NCI-H774 (cell line): Measurements from ENCODE around the gene VANGL1.
A peak's percentile ranks its signal among the peaks of the same experiment; 100 is the strongest.
"Not testable (repeated sequence)": the region's sequence is repeated elsewhere in the genome, so short reads cannot be mapped to it uniquely, and the experiment has no call there.

Experiments used
- DNase-seq: peaks from one replicate; lab custom pipeline; 2025; lab: John Stamatoyannopoulos, UW

Gene VANGL1

DNA sequence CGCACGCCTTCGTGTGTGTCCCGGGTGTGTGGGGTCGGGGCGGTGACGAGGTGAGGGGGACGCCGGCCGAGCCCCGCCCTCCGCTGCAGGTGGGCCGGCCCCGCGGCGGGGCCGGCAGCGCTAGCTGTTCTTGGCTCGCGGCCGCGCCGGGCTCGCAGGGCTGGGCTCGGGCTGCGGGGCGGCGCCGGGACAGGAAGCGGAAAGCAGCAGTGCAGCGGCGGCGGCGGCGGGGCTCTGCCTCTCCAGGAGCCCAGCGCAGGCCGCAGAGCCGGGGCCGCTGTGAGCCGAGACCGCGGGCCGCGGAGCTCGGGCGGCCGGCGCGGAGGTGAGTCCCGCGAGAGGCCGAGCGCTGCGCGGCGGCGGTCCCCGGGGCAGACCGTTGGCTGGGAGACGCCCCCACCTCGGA is at the start of gene VANGL1:
VANGL1 (plus strand) TSS at position 209 of the 406 bp plus-strand sequence. CDS start 9,444 bp downstream, outside the sequence.
- DNase-seq: peak; percentile 56

DNA sequence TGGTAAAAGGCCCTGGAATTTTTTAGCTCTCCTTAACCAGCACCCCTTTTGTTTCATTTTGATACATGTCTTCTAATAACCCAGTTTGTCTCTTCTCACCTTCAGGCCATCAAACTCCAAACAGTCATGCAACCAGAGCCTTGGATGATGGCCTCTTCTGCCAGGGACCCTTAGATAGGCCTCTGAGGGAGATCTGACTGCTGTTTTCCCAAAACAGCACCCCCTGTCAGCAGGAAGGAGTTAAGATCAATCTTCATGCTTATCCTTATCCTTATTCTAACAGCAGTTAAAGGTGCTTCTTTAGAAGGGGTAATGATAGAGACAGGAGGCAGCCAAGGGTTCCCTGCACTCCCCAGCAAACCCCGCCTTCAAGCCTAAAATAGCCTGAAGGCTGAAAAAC is 49.5 kb upstream of the VANGL1 start:
- no peak for DNase-seq

DNA sequence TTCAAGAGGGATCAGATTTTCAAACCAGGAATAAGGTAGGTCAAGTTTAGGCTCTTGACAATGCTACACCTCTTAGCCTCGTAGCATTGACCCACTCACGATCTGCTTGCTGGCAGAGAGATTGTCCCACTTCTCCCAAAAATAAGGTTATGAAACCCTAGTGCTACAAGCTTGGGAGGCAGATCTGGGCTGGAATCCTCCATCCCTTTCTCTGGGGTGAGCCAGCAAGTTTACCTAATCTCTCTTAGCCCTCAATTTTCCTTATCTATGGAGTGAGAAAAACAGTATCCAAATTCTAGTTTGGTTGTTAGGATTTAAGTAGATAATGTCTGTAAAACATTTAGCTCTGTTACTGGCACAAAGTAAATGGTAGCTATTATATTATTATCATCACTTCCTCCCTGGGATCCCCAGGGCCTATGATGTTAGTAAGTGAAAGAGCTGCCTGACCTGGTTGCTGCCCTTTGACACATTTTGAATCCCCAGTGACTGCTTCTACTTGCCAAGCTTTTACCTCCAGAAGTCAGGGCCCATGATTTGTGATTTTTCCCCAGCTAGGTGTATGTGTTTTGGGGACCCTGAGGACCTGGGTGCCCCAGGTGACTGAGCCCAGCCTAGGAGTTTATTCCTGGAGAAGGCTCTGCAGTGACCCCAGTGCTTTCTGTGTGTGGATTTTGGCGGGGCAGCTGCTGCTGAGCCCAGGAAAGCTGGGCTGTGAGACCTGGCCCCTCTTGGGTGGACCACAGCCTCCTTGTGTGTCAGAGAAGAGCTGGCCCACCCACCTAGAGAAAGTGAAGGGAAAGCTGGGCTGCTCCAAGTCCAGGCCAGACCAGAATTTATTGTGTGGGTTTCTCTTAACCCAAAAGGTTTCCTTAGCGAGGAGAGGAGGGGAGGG is 48.2 kb upstream of the VANGL1 start:
- DNase-seq: no peak

DNA sequence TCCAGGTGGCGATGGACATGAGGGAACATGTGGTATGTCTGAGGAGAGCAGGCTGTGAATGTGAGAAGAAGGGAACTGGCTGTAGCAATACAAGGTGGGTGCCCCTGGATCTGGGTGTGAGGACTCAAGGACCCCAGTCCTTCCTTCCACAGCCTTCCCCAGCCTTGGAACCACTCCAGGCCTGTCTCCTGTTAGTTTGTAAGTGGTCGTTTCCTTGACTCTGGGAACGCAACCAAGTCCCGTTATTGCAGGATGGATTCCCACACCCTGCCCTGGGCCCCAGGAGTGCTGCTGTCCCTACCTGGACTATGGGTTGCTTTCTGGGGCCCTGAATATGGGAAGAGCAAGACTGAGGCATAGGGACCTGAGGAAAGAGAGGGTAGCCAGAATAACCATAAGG is 47.2 kb upstream of the VANGL1 start:
- no peak for DNase-seq

DNA sequence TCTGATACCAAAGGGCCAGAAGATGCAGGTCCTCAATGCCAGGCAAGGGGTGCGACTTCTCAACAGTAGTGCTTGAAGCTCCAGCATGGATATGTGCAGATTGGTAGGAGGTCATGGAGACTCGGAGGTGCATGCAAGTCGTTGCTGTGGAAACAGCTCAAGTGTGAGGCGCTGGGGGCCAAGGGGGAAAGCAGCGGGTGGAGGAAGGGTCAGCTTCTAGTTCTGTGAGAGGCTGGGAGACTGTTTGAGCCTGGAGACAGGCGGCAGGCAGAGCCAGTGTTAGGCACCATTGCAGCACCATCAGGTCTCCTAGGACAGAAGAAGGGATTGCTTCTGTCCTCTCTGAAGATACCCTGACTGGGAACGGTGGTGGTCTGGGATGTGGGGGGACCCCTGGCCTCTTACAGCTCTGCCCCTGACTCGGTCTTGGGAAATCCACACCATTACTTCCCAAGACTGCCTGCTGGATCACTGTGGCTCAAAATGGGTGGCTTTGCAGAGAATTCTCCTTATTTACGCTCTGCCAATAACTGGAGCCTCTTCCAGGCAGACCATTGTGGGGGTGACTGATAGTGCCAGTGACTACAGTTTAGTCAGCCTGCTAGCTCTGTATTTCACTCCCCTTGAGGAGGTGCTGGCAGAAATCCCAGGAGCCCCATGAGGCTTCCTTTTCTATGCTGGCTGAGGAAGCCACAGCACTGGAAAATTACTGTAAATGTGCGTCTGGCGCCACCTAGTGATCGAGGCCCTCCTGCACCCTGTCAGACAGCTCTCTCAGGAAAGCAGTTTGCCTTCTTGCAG is 46.3 kb upstream of the VANGL1 start:
- peak; percentile 71 for DNase-seq

DNA sequence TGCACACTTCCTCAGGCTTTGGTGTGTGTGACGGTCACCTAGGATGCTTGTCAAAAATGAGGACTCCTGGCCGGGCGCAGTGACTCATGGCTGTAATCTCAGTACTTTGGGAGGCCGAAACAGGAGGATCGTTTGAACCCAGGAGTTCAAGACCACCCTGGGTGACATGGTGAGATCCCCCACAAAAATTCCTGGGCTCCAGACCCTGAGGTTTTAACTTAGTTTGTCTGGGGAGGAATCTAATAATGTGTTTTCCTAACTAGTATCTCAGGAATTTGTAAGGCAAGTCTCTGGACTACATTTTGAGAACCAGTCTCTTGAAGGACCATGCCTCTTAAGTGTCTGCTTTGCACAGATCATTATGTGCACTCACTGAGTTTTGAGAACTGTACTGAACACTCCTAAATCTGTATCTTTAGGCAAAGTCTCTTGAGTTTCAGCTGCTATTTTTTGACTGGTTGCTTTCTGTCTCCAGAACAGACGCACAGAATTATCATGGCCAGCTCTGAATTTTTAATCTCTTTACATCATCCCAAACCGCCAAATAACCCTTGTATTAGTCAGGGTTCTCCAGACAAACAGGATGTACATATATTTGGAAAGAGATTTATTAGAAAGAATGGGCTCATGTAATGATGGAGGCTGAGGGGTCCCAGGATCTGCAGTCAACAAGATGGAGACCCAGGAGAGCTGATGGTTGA is 45.5 kb upstream of the VANGL1 start:
- DNase-seq: no peak

DNA sequence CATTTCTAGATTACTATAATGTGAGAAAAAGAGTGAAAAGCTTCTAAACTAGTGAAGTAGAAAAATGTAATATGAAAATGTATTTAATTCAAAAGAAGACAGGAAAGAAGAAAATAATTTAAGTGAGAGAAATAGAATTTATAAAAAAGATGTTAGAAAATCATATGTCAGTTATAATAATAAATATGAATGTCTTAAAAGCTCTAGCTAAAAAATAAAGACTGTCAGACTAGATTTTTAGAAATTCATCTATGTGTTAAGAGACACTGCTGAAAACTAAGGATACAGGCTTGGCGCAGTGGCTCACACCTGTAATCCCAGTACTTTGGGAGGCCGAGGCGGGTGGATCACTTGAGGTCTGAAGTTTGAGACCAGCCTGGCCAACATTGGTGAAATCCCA is 37.3 kb upstream of the VANGL1 start:
- no peak for DNase-seq

DNA sequence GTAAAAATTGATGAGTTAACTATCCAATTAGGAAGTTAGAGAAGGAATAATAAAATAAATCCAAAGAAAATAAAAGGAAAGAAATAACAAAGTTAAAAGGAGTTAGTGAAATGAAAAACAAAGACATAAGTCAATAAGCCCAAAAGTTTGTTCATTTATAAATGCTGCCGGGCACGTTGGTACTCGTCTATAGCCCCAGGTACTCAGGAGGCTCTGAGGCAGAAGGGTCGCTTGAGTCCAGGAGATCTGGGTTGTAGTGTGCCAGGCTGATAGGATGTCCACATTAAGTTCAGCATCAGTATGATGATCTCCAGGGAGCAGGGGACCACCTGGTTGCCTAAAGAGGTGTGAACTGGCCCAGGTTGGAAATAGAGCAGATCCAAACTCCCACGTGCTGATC is 35.5 kb upstream of the VANGL1 start:
- DNase-seq: no peak

DNA sequence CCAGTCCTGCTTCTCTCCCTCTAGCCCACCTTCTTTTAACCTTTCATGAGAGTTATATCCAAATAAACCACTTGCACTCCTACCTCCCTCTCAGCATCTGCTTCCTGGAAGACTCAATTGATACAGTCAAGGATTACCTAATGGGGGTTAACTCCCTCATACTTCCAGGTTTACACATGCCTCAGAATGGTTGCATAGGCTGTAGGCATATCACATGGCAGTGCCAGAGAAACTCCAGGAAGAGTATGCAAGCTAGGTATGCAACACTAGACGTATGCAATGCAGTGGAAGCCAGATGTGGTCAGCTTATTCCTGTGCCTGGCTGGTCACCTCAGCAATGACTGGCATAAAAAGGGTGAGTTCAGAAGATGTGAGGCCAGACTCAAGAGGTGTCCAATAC is 32.7 kb upstream of the VANGL1 start:
- no peak for DNase-seq

DNA sequence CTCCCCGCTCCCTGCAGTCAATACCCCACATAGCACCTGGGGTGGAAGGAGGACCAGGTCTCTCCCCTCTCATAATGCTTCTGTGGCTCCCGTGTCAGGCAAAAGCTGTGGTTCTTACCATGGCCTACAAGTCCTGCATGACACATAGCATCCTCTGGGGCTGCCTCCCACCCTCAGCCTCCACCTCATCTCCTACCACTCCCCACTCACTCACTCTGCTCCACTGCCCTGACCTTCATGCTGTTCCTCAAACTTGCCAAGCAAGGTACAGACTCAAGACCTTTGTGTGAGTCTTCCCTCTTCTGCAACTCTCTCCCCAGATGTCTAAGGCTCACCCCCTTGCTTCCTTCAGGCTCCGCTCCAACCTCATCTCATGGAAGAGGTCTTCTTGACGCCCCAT is 28.0 kb upstream of the VANGL1 start:
- no peak for DNase-seq

DNA sequence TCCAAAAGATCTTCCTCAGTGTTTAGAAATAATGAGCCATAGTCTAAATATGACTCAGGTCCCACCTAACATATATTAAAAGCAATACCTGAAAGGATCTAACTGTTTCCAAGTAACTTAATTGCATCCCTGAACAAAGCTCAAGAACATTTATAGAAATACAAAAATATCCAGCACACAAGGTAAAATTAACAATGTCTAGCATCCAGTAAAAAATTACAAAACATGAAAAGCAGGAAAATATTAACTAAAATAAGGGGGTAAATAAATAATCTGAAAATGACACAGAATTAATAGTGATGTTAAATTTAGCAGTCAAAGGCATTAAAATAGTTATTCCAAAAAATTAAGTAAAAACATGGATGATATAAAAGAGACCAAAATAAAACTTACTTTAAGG is 21.3 kb upstream of the VANGL1 start:
- no peak for DNase-seq

DNA sequence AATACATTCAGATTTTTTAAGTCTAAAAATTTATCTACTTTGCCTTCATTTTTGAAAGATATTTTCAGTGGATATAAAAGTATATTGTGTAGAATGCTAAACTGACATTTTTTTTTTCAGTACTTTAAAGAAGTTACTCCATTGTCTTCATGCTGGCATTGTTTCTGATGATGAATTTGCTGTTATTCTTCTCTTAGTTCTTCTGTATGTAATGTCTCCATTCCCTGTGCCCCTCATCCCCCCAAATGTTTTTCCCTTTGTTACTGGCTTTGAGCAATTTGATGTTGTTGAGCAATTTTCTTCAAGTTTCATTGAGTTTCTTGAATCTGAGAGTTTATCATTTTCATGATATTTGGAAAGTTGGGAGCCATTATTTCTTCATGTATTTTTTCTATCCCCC is 20.8 kb upstream of the VANGL1 start:
- no peak for DNase-seq

DNA sequence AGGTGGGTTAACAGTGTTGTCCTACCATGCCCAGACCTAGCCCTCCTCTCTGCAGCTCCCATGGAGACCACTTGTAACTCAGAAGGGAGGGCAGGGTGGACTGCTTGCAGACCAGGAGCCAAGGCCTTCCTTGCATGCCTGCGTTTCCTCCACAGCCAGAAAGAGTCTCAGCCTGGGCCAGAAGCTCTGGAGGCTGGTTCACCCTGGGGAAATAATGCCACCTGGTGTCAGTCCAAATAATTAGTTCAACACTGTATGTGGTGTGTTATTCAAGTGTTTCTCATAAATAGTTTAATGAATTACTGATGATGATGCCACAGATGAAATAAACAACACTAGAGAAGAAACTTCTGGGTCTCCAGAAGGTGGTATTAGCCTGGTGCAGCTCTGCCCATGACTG is 16.9 kb upstream of the VANGL1 start:
- no peak for DNase-seq

DNA sequence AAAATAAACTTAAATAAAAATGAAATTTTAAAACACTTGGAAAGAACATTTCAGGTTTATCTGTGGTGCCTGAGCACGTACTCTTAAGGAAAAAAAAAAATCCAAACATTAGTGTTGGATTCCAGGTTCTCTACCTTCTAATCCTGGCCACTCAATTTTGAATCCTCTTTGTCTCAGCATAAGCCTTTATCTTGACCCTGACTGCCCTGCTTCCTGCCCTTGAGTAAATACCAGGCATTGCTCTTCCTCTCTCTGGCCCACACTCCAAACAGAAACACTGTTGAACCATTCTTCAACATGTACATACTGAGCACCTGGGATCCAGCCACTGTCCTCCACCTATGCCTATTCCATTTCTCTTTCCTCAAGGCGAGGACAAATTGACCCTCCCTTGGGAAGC is 11.4 kb upstream of the VANGL1 start:
- no peak for DNase-seq

DNA sequence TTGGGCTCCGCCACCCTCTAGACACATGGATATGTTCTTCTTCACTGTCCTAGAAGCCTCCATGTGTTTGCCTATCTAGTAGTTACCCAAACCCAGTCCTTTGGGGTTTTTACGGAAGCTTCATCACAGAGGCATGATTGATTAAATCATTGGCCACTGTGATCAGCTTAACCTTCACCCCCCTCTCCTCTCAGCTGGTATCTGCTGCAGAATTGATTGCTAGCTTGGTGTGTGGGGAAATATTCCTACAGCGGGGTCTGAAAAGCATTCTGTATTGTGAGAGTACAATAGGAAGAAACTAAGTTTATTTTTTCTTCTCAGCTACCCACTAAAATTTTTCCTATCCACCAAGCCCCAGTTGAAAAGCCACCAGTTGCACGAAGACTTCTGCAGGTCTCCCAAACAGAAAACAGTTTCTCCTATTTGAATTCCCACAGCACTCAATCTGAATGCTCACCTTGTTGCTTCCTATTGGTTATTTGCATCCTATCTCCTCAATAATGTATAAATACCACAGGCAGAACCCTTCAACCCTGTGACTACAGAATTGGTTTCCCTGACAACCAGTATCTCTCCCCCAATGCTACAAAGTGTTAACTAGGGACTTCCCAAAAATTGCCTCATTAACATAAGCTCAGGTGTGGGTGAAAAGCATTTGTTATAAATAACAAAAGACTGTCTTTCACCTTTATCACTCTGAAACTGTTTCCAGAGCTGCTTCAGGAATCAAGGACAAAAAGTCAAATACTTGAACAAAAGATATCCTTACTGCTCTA is 9.3 kb upstream of the VANGL1 start:
- DNase-seq: no peak

DNA sequence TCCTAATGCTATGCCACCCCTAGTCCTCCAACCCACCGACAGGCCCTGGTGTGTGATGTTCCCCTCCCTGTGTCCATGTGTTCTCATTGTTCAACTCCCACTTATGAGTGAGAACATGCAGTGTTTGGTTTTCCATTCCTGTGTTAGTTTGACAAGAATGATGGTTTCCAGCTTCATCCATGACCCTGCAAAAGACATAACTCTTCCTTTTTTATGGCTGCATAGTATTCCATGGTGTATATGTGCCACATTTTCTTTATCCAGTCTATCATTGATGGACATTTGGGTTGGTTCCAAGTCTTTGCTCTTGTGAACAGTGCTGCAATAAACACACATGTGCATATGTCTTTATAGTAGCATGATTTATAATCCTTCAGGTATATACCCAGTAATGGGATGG is 8.2 kb upstream of the VANGL1 start:
- DNase-seq: not testable (repeated sequence)

DNA sequence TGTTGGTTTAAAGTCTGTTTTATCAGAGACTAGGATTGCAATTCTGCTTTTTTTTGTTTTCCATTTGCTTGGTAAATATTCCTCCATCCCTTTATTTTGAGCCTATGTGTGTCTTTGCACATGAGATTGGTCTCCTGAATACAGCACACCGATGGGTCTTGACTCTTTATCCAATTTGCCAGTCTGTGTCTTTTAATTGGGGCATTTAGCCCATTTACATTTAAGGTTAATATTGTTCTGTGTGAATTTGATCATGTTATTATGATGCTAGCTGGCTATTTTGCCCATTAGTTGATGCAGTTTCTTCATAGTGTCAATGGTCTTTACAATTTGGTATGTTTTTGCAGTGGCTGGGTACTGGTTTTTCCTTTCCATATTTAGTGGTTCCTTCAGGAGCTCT is 4.5 kb upstream of the VANGL1 start:
- DNase-seq: not testable (repeated sequence)

DNA sequence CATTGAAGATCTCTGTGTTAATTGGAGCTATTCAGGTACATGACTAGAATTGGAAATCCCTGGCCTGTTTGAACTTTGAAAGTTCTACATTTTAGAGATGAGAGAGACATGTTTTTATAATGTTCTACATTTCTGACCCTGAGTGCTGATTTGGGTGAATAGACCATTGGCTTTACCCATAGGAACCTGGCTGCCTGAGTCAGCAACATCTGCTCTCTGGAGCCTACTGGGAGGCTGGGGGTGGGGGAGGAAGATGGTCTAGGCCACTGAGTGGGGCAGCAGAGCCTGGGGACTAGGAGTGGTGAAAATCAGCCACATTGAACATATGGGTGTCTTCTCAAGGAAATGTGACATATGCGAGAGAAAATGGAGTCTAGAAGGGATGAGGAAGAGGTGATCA is 1.4 kb upstream of the VANGL1 start:
- no peak for DNase-seq

DNA sequence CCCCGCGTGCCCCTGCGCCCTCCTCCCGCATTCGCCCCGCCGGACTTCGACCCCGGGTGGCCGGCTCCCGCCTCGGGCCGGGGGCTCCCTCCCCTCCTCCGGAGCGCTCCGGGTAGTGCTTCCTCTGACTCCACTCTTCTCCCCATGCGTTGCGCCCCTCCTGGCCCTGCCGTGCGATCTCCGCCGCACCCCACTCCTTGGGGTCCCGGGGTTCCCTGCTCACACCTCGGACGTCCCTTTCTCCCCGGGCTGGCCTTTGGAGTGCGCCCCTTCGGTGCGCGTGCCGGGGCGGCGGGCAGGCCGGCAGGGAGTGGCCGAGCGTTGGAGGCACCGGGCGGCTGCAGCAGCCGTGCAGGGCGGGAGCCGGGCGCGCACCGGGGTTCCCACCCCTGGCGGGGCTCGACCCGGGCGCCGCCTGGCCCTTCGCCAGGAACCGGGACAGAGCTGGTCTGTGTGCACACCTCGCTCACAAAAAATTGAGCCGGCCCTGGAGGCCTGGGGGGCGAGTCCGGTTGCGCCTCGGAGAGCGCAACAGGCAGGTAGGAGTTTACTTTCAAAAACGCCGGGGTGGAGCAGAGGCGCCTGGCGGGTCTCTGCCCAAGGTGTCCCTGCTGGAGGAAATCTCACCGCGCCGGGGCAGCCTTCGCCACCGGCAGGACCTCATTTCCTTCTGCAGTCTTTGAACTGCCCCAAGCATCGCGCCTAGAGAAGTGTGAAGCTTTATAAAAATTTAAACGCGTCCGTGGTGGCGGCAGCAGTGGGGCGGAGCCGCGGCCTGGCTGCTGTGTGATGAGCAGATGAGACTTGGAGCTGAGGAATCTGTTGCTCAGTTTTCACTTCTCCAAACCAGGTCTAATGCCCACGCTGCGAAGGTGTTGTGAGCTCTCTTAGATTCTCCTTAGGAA is 650 bp downstream of the VANGL1 start:
- DNase-seq: no peak

DNA sequence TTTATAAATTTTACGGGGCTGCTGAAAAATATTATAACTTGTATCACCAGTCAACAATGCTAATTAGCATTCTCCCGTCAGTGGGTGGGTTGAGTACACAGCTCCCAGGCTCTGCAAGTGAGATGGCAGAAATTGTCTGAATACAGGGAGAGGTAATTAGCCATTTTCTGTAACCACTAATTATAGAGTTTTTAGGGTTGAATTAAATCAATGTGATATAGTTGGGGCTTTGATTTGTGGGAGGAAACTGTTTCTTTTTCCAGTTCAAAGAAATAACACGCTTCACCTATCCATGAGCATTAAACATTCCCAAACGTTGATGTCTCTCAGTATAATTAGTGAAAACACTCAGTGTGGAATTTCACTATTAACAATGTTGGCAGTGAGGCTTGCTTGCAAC is 1.5 kb downstream of the VANGL1 start:
- no peak for DNase-seq

DNA sequence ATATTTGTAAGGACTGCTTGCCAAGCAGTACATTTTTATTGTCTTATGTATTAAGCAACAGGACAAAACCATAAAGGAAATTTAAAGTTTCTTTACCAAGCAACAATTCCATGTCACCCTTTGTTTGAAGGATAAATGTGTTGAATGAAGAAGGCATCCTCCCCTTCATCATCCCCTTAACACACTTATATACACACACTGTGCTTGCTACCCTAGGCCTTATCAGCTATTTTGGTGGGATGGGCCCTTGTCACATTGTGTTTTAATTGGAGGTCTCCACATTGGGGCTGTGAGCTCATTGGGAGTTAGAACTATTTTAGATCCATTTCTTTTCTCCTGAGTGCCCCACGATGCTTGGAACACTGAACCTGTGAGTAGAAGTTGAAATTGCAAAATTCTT is 1.9 kb downstream of the VANGL1 start:
- DNase-seq: no peak
